Astrocyte of the cerebellum (primary cell): ENCODE measurements around the gene CDK5RAP1.

Experiments used
- DNase-seq: peaks from one replicate; pipeline ENCODE4 v3.0.0-alpha.2; 2011; ENCODE audit warnings: low read depth
- H3K4me3 ChIP-seq: 2 replicates; pipeline ENCODE4 v1.5.1; 2011; ENCODE audit warnings: mild to moderate bottlenecking, low read depth, low read length, moderate library complexity
- in situ Hi-C: cut with HindIII; loops from 2 replicates; pipeline ENCODE4 v1.10.0; 2017; ENCODE audit warnings: low sequenced_read_pairs
- TF ChIP-seq, protein P1 (sequence below): IDR thresholded peaks from 2 replicates; pipeline ENCODE4 v1.5.1; 2012; ENCODE audit warnings: low read length, low read depth, moderate library complexity, mild to moderate bottlenecking; ENCODE audit errors: missing control alignments

The CDK5RAP1 gene

DNA sequence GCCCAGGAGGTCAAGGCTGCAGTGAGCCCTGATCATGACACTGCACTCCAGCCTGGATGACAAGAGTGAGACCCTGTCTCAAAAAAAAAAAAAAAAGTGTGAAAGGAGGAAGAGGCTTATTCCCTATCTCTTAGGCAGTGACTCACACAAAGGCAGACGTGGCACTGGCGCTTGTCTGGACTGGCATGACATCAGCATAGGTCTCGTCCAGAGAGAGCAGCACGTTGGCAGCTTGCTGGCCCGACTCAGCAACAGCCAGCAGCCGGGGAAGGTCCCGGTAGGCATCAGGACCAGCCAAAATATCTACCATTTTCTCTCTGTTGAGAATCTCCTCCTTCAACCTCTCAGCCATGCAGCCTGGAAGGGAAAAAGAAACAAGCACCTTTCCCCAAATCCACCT, 14.1 kb downstream of the CDK5RAP1 start:
- H3K4me3 ChIP-seq = no peak overlapping the region
- in situ Hi-C loops = no loop called here
- TF ChIP-seq, protein P1, sequence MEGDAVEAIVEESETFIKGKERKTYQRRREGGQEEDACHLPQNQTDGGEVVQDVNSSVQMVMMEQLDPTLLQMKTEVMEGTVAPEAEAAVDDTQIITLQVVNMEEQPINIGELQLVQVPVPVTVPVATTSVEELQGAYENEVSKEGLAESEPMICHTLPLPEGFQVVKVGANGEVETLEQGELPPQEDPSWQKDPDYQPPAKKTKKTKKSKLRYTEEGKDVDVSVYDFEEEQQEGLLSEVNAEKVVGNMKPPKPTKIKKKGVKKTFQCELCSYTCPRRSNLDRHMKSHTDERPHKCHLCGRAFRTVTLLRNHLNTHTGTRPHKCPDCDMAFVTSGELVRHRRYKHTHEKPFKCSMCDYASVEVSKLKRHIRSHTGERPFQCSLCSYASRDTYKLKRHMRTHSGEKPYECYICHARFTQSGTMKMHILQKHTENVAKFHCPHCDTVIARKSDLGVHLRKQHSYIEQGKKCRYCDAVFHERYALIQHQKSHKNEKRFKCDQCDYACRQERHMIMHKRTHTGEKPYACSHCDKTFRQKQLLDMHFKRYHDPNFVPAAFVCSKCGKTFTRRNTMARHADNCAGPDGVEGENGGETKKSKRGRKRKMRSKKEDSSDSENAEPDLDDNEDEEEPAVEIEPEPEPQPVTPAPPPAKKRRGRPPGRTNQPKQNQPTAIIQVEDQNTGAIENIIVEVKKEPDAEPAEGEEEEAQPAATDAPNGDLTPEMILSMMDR = no peak
- no peak for DNase-seq

DNA sequence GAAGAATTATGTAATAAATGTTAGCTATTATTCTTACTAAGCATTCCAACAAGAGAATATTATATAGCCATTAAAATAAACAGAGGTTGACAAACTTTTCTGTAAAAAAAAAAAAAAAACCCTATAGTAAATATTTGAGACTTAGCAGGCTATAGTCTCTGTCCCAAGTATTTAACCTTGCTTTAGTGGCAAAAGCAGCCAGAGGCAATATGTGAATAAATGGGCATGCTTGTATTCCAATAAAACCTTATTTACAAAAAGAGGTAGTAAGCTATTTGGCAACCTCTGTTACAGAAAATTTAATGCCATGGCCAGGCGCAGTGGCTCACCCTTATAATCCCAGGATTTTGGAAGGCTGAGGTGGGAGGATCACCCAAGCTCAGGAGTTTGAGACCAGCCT, 14.6 kb downstream of the CDK5RAP1 start:
- H3K4me3 ChIP-seq = no peak overlapping the region
- TF ChIP-seq, protein P1 = no peak
- in situ Hi-C loops = no loop called here
- no peak for DNase-seq

DNA sequence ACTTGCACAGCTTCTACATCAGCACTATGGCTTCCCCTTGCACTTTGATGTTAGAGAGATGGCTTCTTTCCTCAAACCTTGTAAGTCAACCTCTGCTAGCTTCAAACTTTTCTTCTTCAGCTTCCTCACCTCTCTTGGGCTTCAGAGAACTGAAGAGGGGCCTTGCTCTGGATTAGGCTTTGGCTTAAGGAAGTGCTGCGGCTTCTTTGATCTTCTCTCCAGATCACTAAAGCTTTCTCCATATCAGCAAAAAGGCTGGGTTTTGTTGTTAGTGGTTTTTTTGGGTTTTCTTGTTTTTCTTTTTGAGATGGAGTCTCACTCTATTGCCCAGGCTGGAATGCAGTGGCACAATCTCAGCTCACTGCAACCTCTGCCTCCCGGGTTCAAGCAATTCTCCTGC, 24.0 kb downstream of the CDK5RAP1 start:
- in situ Hi-C loops = no loop called here

DNA sequence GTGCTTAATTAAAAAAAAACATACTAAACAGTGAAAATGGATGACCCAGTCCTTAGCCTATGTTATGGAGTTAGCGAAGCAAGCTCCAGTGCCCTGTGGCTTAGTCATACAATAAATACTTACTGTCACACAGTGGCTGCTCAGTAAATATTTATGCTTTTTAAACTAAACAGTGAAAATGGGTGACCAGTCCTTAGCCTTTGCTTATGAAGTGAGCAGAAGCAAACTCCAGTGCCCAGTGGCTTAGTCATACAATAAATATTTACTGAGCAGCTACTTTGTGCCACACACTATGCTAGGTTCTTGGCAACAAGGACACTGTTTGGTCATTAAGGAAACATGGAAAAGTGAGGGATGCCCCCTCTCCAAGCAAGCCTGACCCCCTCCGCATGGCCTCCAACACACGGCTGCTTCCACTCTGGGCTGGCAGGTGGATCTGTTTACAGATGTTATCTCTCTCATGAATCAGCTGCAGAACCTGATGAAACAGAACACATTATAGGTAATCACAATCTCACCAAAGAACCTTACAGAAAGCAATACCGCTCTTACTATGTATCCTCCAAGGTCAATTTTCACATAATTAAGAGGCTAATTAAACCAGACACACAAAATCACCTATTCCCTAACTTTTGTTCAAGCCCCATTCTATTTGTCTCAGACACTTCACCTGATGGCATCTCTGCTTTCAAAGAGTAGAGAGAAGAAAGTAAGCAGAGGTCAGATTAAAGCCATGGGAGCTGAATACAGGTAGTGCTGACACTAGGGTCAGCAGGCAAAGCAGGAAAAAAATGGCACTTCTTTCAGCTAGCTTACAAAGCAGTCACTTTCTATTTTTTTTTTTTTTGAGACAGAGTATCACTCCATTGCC, 27.3 kb downstream of the CDK5RAP1 start:
- in situ Hi-C loops = no loop called here
- no peak overlapping the region for H3K4me3 ChIP-seq
- no peak for DNase-seq
- TF ChIP-seq, protein P1 = no peak

More for the DNA sequence above, 24.0 kb downstream of the CDK5RAP1 start:
- no peak overlapping the region for H3K4me3 ChIP-seq
- TF ChIP-seq, protein P1 = no peak
- DNase-seq = no peak

DNA sequence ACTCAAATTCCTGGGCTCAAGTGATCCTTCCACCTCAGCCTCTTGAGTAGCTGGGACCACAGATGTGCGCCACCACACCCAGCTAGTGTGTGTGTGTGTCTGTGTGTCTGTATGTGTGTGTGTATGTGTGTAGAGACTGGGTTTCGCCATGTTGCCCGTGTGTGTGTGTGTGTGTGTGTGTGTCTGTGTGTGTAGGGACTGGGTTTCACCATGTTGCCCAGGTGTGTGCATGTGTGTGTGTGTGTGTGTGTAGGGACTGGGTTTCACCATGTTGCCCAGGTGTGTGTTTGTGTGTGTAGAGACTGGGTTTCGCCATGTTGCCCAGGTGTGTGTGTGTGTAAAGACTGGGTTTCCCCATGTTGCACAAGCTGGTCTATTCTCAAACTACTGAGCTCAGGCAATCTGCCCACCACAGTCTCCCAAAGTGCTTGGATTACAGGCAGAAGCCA, 28.3 kb downstream of the CDK5RAP1 start:
- no peak overlapping the region for H3K4me3 ChIP-seq
- no peak for DNase-seq
- in situ Hi-C loops = no loop called here
- TF ChIP-seq, protein P1 = no peak

DNA sequence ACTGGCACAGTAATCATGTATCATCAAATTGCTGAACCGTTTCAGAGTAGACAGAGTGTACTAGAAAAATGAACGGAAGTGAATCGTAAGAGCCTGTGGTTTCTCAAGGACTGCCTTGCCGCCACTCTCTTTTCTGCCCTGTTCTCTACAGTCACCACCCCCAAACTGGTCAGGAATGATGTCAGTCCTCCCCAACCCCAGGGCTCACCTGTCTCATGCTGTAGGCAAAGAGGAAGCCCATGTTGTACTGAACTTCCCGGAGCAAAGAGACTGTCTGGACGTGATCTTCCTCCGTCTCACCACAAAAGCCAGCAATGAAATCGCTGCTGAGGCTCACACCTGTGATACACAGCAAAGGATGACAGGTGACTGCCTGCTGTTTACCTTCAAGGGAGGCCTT, 31.0 kb downstream of the CDK5RAP1 start:
- DNase-seq = no peak
- TF ChIP-seq, protein P1 = no peak

More for the DNA sequence above, 31.0 kb downstream of the CDK5RAP1 start:
- in situ Hi-C loops = no loop called here
- no peak overlapping the region for H3K4me3 ChIP-seq
